ENCODE measurements around the gene RASGRF2.
"Not testable (repeated sequence)": the region's sequence is repeated elsewhere in the genome, so short reads cannot be mapped to it uniquely, and the experiment has no call there.

RASGRF2 gene

GRCh38 chr5:81270394-81271027 is 310.3 kb downstream of the RASGRF2 start:
- not testable (repeated sequence) for FAIRE-seq; DNase-seq (ENCODE audit: low spot score)

All from RCC 7860 (cell line).